Astrocyte (in vitro differentiated cells and primary cell): ENCODE measurements around the gene KCP. TPM values are rescaled to one million over a fixed set of nuclear protein-coding genes. Genes with fewer than 3 reads are reported as not detected.

Experiments used
- DNase-seq: peaks from one replicate; pipeline ENCODE4 v3.0.0-alpha.2; 2010; ENCODE audit warnings: low read depth
- FAIRE-seq: peaks from 2 replicates; lab custom pipeline; 2011; peaks lifted over from hg19 to GRCh38; lab: Jason Lieb, UNC
- H2AFZ ChIP-seq: 2 replicates; pipeline ENCODE4 v1.6.0; 2012; ENCODE audit warnings: low read depth, low read length, inconsistent platforms
- H3K27ac ChIP-seq: 2 replicates; pipeline ENCODE4 v1.5.1; 2011; ENCODE audit warnings: low read depth, low read length, inconsistent platforms
- H3K27me3 ChIP-seq: 2 replicates; pipeline ENCODE4 v1.6.0; 2011; ENCODE audit warnings: low read length, inconsistent platforms; ENCODE audit not compliant: insufficient read depth
- H3K36me3 ChIP-seq: 2 replicates; pipeline ENCODE4 v1.5.1; 2011; ENCODE audit warnings: low read length, inconsistent platforms; ENCODE audit not compliant: insufficient read depth
- H3K4me1 ChIP-seq: 2 replicates; pipeline ENCODE4 v1.5.1; 2011; ENCODE audit warnings: low read length, inconsistent platforms; ENCODE audit not compliant: insufficient read depth
- H3K4me2 ChIP-seq: 2 replicates; pipeline ENCODE4 v1.6.0; 2012; ENCODE audit warnings: low read length, inconsistent platforms
- H3K4me3 ChIP-seq: 2 replicates; pipeline ENCODE4 v1.5.1; 2011; ENCODE audit warnings: low read depth, mild to moderate bottlenecking, low read length, inconsistent platforms; ENCODE audit not compliant: insufficient read depth
- H3K79me2 ChIP-seq: 2 replicates; pipeline ENCODE4 v1.6.0; 2012; ENCODE audit warnings: mild to moderate bottlenecking, low read length, inconsistent platforms; ENCODE audit not compliant: insufficient read depth
- H3K9ac ChIP-seq: 2 replicates; pipeline ENCODE4 v1.6.0; 2012; ENCODE audit warnings: mild to moderate bottlenecking, low read length, inconsistent platforms
- H3K9me3 ChIP-seq: 2 replicates; pipeline ENCODE4 v1.5.1; 2012; ENCODE audit warnings: low read depth, mild to moderate bottlenecking, low read length, inconsistent platforms; ENCODE audit not compliant: insufficient read depth
- H4K20me1 ChIP-seq: 2 replicates; pipeline ENCODE4 v1.6.0; 2012; ENCODE audit warnings: low read length, inconsistent platforms; ENCODE audit not compliant: insufficient read depth
- H3K27ac Mint-ChIP-seq: one replicate; pipeline ENCODE4 v1.8.0; 2021; ENCODE audit warnings: mild to moderate bottlenecking, mixed read lengths; ENCODE audit not compliant: unreplicated experiment
- H3K27me3 Mint-ChIP-seq: one replicate; pipeline ENCODE4 v1.8.0; 2021; ENCODE audit warnings: low read depth, mixed read lengths; ENCODE audit not compliant: unreplicated experiment
- H3K36me3 Mint-ChIP-seq: one replicate; pipeline ENCODE4 v1.8.0; 2021; ENCODE audit warnings: low read depth, mixed read lengths; ENCODE audit not compliant: unreplicated experiment
- H3K4me1 Mint-ChIP-seq: one replicate; pipeline ENCODE4 v1.8.0; 2021; ENCODE audit warnings: low read depth, mixed read lengths; ENCODE audit not compliant: unreplicated experiment
- H3K4me3 Mint-ChIP-seq: one replicate; pipeline ENCODE4 v1.8.0; 2021; ENCODE audit warnings: mild to moderate bottlenecking, moderate library complexity, mixed read lengths; ENCODE audit not compliant: unreplicated experiment
- H3K9me3 Mint-ChIP-seq: one replicate; pipeline ENCODE4 v1.8.0; 2021; ENCODE audit warnings: mild to moderate bottlenecking, mixed read lengths; ENCODE audit not compliant: unreplicated experiment
- EZH2 ChIP-seq: IDR thresholded peaks from 2 replicates; pipeline ENCODE4 v1.6.1; 2012; ENCODE audit warnings: mild to moderate bottlenecking, low read length, inconsistent platforms; ENCODE audit not compliant: insufficient read depth
- total RNA-seq: library from RNA; stranded (reverse); gene quantifications from 2 replicates; pipeline ENCODE4 v1.2.1, GENCODE V29; 2021
- TF ChIP-seq, protein P1 (sequence below): IDR thresholded peaks from 2 replicates; pipeline ENCODE4 v1.5.1; 2011; ENCODE audit warnings: low read depth, mild to moderate bottlenecking, inconsistent platforms, low read length, moderate library complexity; ENCODE audit not compliant: insufficient read depth

Gene KCP
- total RNA-seq, 1 donor from 2014 or later: 0.20 TPM

DNA sequence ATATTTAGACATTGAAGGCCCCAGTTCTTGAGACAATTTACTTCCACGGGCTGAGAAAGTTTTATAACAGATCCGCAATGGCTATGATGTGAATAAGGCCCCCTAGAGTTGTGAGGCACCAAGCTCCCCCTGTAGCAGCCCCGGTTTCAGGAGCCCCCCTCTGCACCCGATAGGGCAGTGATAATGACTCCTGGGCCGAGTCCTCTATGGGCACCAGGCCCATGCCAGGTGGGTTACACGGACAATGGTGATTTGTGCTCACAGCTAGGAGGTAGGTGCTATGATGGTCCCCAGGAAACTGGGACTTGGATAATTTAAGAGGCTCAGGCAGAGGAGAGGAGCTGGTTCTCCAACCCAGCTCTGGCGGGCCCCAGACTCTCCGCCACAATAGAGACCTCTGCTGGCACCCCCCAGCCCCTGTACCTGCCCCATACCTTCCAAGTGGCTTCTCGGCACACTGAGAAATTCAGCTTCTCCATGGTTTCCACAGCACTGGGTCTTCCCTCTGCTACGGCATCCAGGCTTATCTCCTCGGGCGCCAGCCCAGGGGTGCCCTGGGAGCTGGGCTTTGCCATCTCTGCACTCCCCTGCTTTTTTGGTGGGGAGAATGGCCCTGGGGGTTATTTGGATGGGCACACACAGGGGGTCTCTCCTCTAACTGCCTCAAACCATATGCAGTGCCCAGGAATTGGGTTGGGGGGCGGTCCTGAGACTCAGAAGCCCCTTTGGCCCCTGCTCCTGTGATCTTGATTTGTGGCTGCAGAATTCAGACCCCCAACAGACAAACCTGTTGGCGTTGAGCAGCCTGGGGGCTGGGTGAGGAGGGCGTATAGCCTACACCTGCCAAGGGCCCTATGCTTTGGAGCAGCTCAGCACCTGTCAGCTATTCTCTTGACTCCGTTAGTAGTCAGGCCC, 12.2 kb upstream of the KCP start:
- Mint-ChIP-seq H3K4me3 (no peak overlapping the region), H3K36me3 (no peaks in the 10 kb centered on the region), H3K4me1 (no peaks in the 10 kb centered on the region), H3K27me3 (peaks cover 51% of the 10 kb centered on the region), H3K27ac (no peak overlapping the region), H3K9me3 (no peaks in the 10 kb centered on the region)
- TF ChIP-seq EZH2: no peak
- TF ChIP-seq, protein P1, sequence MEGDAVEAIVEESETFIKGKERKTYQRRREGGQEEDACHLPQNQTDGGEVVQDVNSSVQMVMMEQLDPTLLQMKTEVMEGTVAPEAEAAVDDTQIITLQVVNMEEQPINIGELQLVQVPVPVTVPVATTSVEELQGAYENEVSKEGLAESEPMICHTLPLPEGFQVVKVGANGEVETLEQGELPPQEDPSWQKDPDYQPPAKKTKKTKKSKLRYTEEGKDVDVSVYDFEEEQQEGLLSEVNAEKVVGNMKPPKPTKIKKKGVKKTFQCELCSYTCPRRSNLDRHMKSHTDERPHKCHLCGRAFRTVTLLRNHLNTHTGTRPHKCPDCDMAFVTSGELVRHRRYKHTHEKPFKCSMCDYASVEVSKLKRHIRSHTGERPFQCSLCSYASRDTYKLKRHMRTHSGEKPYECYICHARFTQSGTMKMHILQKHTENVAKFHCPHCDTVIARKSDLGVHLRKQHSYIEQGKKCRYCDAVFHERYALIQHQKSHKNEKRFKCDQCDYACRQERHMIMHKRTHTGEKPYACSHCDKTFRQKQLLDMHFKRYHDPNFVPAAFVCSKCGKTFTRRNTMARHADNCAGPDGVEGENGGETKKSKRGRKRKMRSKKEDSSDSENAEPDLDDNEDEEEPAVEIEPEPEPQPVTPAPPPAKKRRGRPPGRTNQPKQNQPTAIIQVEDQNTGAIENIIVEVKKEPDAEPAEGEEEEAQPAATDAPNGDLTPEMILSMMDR: no peak
- H2AFZ ChIP-seq: no peak overlapping the region
- no peaks in the 10 kb centered on the region for H3K4me1 ChIP-seq
- H3K27ac ChIP-seq: no peak overlapping the region
- no peaks in the 10 kb centered on the region for H4K20me1 ChIP-seq
- peaks cover 39% of the 10 kb centered on the region for H3K27me3 ChIP-seq
- no peak overlapping the region for H3K4me2 ChIP-seq
- H3K9me3 ChIP-seq: no peaks in the 10 kb centered on the region
- H3K79me2 ChIP-seq: no peaks in the 10 kb centered on the region
- no peak for DNase-seq
- no peak for FAIRE-seq
- no peaks in the 10 kb centered on the region for H3K36me3 ChIP-seq
- no peak overlapping the region for H3K9ac ChIP-seq
- no peak overlapping the region for H3K4me3 ChIP-seq

DNA sequence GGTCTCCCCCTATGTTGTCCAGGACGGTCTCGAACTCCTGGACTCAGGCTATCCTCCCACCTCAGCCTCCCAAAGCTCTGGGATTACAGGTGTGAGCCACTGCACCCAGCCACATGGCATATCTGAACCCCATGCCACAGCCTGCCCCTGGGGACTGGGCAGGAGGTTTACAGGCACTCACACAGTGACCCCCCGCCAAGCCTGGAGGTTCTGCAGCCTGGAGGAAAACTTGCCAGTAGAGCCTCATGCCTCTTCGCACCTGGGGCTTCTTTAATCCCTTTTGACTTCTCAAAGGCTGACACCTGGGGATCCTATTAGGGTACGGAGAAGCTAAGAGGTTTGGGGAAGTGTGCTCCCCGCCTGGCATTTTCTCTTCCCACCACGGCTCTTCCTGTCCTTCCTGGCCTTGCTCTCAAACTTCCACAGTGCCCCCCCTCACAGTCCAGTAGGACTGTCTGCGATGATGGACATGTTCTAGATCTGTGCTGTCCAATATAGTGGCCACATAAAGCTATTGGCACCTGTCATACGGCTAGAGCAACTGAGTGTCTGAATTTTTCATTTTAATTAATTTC, 11.4 kb upstream of the KCP start:
- Histone ChIP-seq H3K4me2 (no peak overlapping the region), H3K4me3 (no peak overlapping the region), H3K9ac (no peak overlapping the region), H4K20me1 (no peaks in the 10 kb centered on the region), H3K27me3 (peaks cover 42% of the 10 kb centered on the region), H3K27ac (no peak overlapping the region), H3K36me3 (no peaks in the 10 kb centered on the region), H3K9me3 (no peaks in the 10 kb centered on the region), H3K79me2 (no peaks in the 10 kb centered on the region), H3K4me1 (no peaks in the 10 kb centered on the region), H2AFZ (no peak overlapping the region)
- Mint-ChIP-seq H3K9me3 (no peaks in the 10 kb centered on the region), H3K36me3 (no peaks in the 10 kb centered on the region), H3K4me3 (no peak overlapping the region), H3K27ac (no peak overlapping the region), H3K4me1 (no peaks in the 10 kb centered on the region), H3K27me3 (peaks cover 59% of the 10 kb centered on the region)
- no peak for TF ChIP-seq EZH2
- DNase-seq (no peak), FAIRE-seq (no peak)

DNA sequence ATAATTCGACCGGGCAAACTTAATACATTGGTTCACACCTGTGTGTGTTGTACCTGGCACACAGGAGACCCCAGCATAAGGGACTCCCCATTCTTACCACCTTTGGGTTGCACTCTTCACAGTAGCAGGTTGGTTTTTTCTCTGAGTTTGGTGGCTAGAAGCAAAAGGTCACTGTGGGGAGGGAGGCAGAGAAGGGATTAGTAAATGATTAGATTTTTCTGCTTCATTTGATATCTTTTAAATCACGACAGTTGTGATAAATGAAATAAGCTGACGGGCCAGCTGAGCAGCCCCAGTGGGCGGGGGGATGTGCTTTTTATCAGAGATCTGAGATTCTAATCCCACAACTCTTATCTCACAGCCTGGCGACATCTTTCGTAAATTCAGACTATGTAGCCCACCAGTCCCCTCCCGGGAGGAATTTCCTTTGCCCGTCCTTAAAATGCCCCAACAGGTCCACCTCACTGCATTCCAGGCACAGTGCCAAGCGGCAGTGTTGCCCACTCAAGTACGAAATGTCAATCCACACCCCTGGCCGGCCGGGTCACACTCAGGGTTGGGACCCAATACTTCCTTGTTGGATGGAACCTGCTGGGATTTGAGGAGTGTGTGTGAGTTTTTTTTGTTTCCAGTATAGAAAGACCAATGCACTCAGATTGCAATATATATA, 10.5 kb upstream of the KCP start:
- Histone ChIP-seq H3K9ac (no peak overlapping the region), H3K4me3 (no peak overlapping the region)

More for the DNA sequence above, 10.5 kb upstream of the KCP start:
- Histone ChIP-seq H3K4me1 (no peaks in the 10 kb centered on the region), H3K9me3 (no peaks in the 10 kb centered on the region), H3K79me2 (no peaks in the 10 kb centered on the region), H4K20me1 (no peaks in the 10 kb centered on the region), H2AFZ (no peak overlapping the region), H3K4me2 (no peak overlapping the region), H3K27ac (no peak overlapping the region), H3K36me3 (no peaks in the 10 kb centered on the region), H3K27me3 (peaks cover 50% of the 10 kb centered on the region)
- Mint-ChIP-seq H3K36me3 (no peaks in the 10 kb centered on the region), H3K27ac (no peak overlapping the region), H3K9me3 (no peaks in the 10 kb centered on the region), H3K4me3 (no peak overlapping the region), H3K4me1 (no peaks in the 10 kb centered on the region), H3K27me3 (peaks cover 67% of the 10 kb centered on the region)
- DNase-seq (no peak), FAIRE-seq (no peak)
- TF ChIP-seq EZH2: no peak
- TF ChIP-seq, protein P1: no peak
